C4-2B (cell line): ENCODE data around the gene CDCA5.

ENCODE experiments used
- CTCF ChIP-seq: fragments of 450-650 bp; conservative IDR thresholded peaks from 2 replicates; pipeline ENCODE4 v1.5.1; 2017; ENCODE audit warnings: mild to moderate bottlenecking
- ZFX ChIP-seq: fragments of 450-650 bp; IDR thresholded peaks from 2 replicates; pipeline ENCODE4 v1.6.1; 2017

DNA sequence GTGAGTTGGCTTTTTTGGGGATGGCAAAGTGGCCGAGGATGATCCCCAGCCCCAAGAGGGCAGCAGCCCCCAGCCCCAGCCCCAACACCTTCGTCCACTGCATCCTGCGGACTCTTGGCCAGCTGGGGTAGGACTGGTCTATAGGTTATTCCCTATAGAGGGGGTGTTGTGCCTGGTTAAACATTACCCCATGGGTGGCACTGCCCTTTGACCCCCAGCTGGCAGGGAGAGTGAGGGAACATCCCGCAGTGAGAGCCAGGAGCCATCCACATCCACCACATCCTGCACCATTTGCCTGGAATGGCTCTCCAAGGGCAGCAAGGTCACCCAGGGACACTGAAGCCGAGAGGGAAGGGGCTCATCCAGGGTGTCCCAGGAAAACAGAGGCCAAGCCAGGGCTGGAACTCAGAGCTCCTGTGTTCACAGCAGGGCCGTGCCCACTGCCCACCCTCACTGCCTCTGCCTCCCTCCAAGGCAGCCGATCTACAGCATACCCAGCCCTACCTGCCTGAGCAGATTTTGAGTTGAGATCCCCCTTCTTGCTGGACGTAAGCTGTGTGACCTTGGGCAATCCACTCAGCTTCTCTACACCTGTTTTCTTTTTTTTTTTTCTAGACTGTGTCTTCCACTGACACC, 25.3 kb downstream of the CDCA5 start, which contains the start of gene NAALADL1:
- no peak for TF ChIP-seq CTCF
- no peak for TF ChIP-seq ZFX
